Tibial nerve (tissue), 3 donors: ENCODE results near the gene SCGB2A2.

Experiments
- CTCF ChIP-seq, 5 experiments: fragments of 200-600 bp in 3 of 5; fragments of 450-650 bp in 2 of 5; sonication (generic) in 3 of 5; IDR thresholded peaks; one replicate each; pipeline ENCODE4 v1.5.1; 2016 to 2019; ENCODE audit warnings: antibody characterized with exemption in 5 of 5, mild to moderate bottlenecking in 3 of 5, moderate library complexity in 2 of 5
- POLR2A ChIP-seq, 2 donors: fragments of 450-650 bp; IDR thresholded peaks; one replicate each; pipeline ENCODE4 v1.6.1; 2017; ENCODE audit warnings: antibody characterized with exemption in 2 of 2, mild to moderate bottlenecking in 2 of 2, moderate library complexity in 2 of 2

- TF ChIP-seq CTCF (IDR thresholded peaks at IDR 0.05): no peak
- no peak for TF ChIP-seq POLR2A (IDR thresholded peaks at IDR 0.05)
Observed at GRCh38 chr11:62245271-62245753, 24.6 kb upstream of the SCGB2A2 start.
